IMR-90 (cell line): ENCODE data around the gene FGR. TPM values are rescaled to one million over a fixed set of nuclear protein-coding genes. Genes with fewer than 3 reads are reported as not detected.

Experiments
- ATAC-seq: fragments of 200-7000 bp; cut with Tn5 transposase; 2 replicates; pipeline ENCODE4 v1.9.1; 2020; ENCODE audit warnings: low read depth, mild to moderate bottlenecking, moderate library complexity
- BruUV-seq: library from RNA; stranded (reverse); fragments of 400-500 nt; replicated peaks from 2 replicates; lab custom pipeline; 2021; lab: Mats Ljungman, UMichigan
- CTCF ChIA-PET: fragments of 300-600 bp; formaldehyde crosslinking; extraction: SDS; loops from one replicate; lab custom pipeline; 2021; ENCODE audit warnings: antibody characterized with exemption; lab: Yijun Ruan, JAX
- POLR2A ChIA-PET: fragments of 300-600 bp; sonication (Branson Sonifier 250); formaldehyde crosslinking; loops from one replicate; lab custom pipeline; 2022; ENCODE audit warnings: antibody characterized with exemption; ENCODE audit not compliant: unreplicated experiment; lab: Charles Lee
- DNase-seq: peaks from one replicate; pipeline ENCODE4 v3.0.0; 2013
- H2AFZ ChIP-seq: replicated peaks from 2 replicates; pipeline ENCODE3; 2013; ENCODE audit warnings: low read length, mild to moderate bottlenecking; ENCODE audit not compliant: poor library complexity
- H2AK5ac ChIP-seq: 2 replicates; pipeline ENCODE4 v1.6.1; 2013; ENCODE audit warnings: low read depth, low read length, inconsistent platforms
- H2AK9ac ChIP-seq: replicated peaks from 2 replicates; pipeline ENCODE3; 2013; ENCODE audit warnings: mild to moderate bottlenecking, low read depth, low read length, moderate library complexity; ENCODE audit not compliant: poor library complexity
- H2BK120ac ChIP-seq: 2 replicates; pipeline ENCODE4 v1.6.1; 2013; ENCODE audit warnings: low read depth, low read length, inconsistent platforms
- H2BK15ac ChIP-seq: 3 replicates; pipeline ENCODE4 v1.6.1; 2013; ENCODE audit warnings: low read depth, low read length, inconsistent platforms
- H2BK20ac ChIP-seq: 2 replicates; pipeline ENCODE4 v1.6.1; 2013; ENCODE audit warnings: low read depth, mild to moderate bottlenecking, inconsistent platforms, low read length, moderate library complexity
- H2BK5ac ChIP-seq: 2 replicates; pipeline ENCODE4 v1.6.1; 2013; ENCODE audit warnings: mild to moderate bottlenecking, low read depth, low read length, inconsistent platforms; ENCODE audit not compliant: poor library complexity, severe bottlenecking
- H3K14ac ChIP-seq: replicated peaks from 2 replicates; pipeline ENCODE4 v1.6.1; 2013; ENCODE audit warnings: low read depth, low read length, inconsistent platforms
- H3K18ac ChIP-seq: 2 replicates; pipeline ENCODE4 v1.6.1; 2013; ENCODE audit warnings: low read depth, low read length, control low read depth
- H3K23ac ChIP-seq: 2 replicates; pipeline ENCODE4 v1.6.1; 2013; ENCODE audit warnings: low read depth, low read length, inconsistent platforms
- H3K27ac ChIP-seq: 2 replicates; pipeline ENCODE4 v1.5.1; 2013; ENCODE audit warnings: mild to moderate bottlenecking, control low read depth, low read length; ENCODE audit not compliant: insufficient read depth
- H3K27me3 ChIP-seq: 2 replicates; pipeline ENCODE4 v1.6.1; 2013; ENCODE audit warnings: low read length; ENCODE audit not compliant: control insufficient read depth, insufficient read depth
- H3K36me3 ChIP-seq: 2 replicates; pipeline ENCODE4 v1.6.1; 2013; ENCODE audit warnings: low read length, mixed read lengths; ENCODE audit not compliant: control insufficient read depth, insufficient read depth
- H3K4ac ChIP-seq: 2 replicates; pipeline ENCODE4 v1.6.1; 2013; ENCODE audit warnings: low read depth, low read length, inconsistent platforms
- H3K4me1 ChIP-seq: 2 replicates; pipeline ENCODE4 v1.6.1; 2013; ENCODE audit warnings: low read length, mixed read lengths; ENCODE audit not compliant: control insufficient read depth, insufficient read depth
- H3K4me2 ChIP-seq: 2 replicates; pipeline ENCODE4 v1.6.1; 2013; ENCODE audit warnings: low read depth, mild to moderate bottlenecking, control low read depth, low read length, moderate library complexity
- H3K4me3 ChIP-seq: 2 replicates; pipeline ENCODE4 v1.5.1; 2013; ENCODE audit warnings: low read depth, mild to moderate bottlenecking, control low read depth, low read length, moderate library complexity; ENCODE audit not compliant: insufficient read depth
- H3K56ac ChIP-seq: 2 replicates; pipeline ENCODE4 v1.6.1; 2013; ENCODE audit warnings: low read length, inconsistent platforms; ENCODE audit not compliant: insufficient read depth; ENCODE audit errors: extremely low read depth
- H3K79me1 ChIP-seq, 2 experiments: 2 replicates each; pipeline ENCODE4 v1.6.1; 2013; ENCODE audit warnings: low read length in 2 of 2, inconsistent platforms in 1 of 2, low read depth in 1 of 2
- H3K9ac ChIP-seq: 2 replicates; pipeline ENCODE4 v1.6.1; 2013; ENCODE audit warnings: low read depth, low read length, control low read depth
- H3K9me1 ChIP-seq: 2 replicates; pipeline ENCODE4 v1.6.1; 2013; ENCODE audit warnings: low read length, inconsistent platforms; ENCODE audit not compliant: insufficient read depth
- H3K9me3 ChIP-seq: 2 replicates; pipeline ENCODE4 v1.6.1; 2013; ENCODE audit warnings: low read length; ENCODE audit not compliant: control insufficient read depth, insufficient read depth
- H4K20me1 ChIP-seq: 2 replicates; pipeline ENCODE4 v1.6.1; 2013; ENCODE audit warnings: low read length, inconsistent platforms; ENCODE audit not compliant: insufficient read depth
- H4K5ac ChIP-seq: 2 replicates; pipeline ENCODE4 v1.6.1; 2013; ENCODE audit warnings: mild to moderate bottlenecking, low read depth, low read length, control low read depth
- H4K8ac ChIP-seq, 2 experiments: 2 replicates each; pipeline ENCODE4 v1.6.1; 2013; ENCODE audit warnings: low read depth in 2 of 2, low read length in 2 of 2, control low read depth in 1 of 2, inconsistent platforms in 1 of 2
- H4K91ac ChIP-seq: 2 replicates; pipeline ENCODE4 v1.6.1; 2013; ENCODE audit warnings: low read depth, low read length, inconsistent platforms; ENCODE audit not compliant: insufficient read depth
- BHLHE40 ChIP-seq: fragments of 150-350 bp; IDR thresholded peaks from 2 replicates; pipeline ENCODE4 v1.6.1; 2016; ENCODE audit warnings: mild to moderate bottlenecking, low read depth, low read length
- CEBPB ChIP-seq: IDR thresholded peaks from 2 replicates; pipeline ENCODE4 v1.6.1; 2012; ENCODE audit warnings: low read depth, low read length, improper control_type of control experiment
- CHD1 ChIP-seq: IDR thresholded peaks from 2 replicates; pipeline ENCODE4 v1.6.1; 2012; ENCODE audit warnings: low read depth, low read length, improper control_type of control experiment
- MAFK ChIP-seq: IDR thresholded peaks from 2 replicates; pipeline ENCODE4 v1.6.1; 2012; ENCODE audit warnings: low read depth, low read length, improper control_type of control experiment
- NFE2L2 ChIP-seq: fragments of 150-350 bp; IDR thresholded peaks from 2 replicates; pipeline ENCODE4 v1.6.1; 2016; ENCODE audit warnings: low read depth, mild to moderate bottlenecking, low read length
- RAD21 ChIP-seq: IDR thresholded peaks from 2 replicates; pipeline ENCODE4 v1.6.1; 2012; ENCODE audit warnings: low read length, improper control_type of control experiment
- RCOR1 ChIP-seq: IDR thresholded peaks from 2 replicates; pipeline ENCODE4 v1.6.1; 2012; ENCODE audit warnings: mild to moderate bottlenecking, low read length, improper control_type of control experiment; ENCODE audit not compliant: insufficient replicate concordance
- RFX5 ChIP-seq: IDR thresholded peaks from 2 replicates; pipeline ENCODE4 v1.8.0; 2012; ENCODE audit warnings: low read depth, mild to moderate bottlenecking, low read length, moderate library complexity
- SMC3 ChIP-seq: fragments of 150-350 bp; IDR thresholded peaks from 2 replicates; pipeline ENCODE4 v1.6.1; 2016; ENCODE audit warnings: low read depth, mild to moderate bottlenecking, antibody characterized with exemption, low read length, moderate library complexity
- WGBS, 2 experiments: methylation state at CpG; one replicate each; pipeline versions ENCODE4 v1.1.5 to v1.1.7; 2013; ENCODE audit warnings: missing lambda C conversion rate in 2 of 2; ENCODE audit not compliant: insufficient read length in 1 of 2; ENCODE audit errors: extremely low coverage in 2 of 2; 5-methylcytosine and 5-hydroxymethylcytosine counted together
- dilution Hi-C: fragments of 300-500 bp; cut with HindIII; formaldehyde crosslinking; loops from one replicate; pipeline ENCODE4 v1.14.3; 2018; ENCODE audit warnings: low sequenced_read_pairs; ENCODE audit not compliant: unreplicated experiment
- in situ Hi-C: fragments of 300-500 bp; cut with MboI; formaldehyde crosslinking; loops from 3 replicates; pipeline ENCODE4 v1.14.3; 2019; ENCODE audit warnings: low sequenced_read_pairs, inconsistent platforms, mixed read lengths
- intact Hi-C: fragments of 100-400 bp; cut with micrococcal nuclease; formaldehyde crosslinking; loops from 2 replicates; pipeline ENCODE4 v1.10.0; 2022
- polyA plus RNA-seq, 3 experiments: library from polyadenylated mRNA; depleted of rRNA; stranded (reverse); fragments of >200 nt; gene quantifications; 2 replicates each; pipeline ENCODE4 v1.2.3, GENCODE V29; 2012; ENCODE audit warnings: low replicate concordance in 1 of 3
- total RNA-seq: library from RNA; depleted of rRNA; stranded (reverse); fragments of >200 nt; gene quantifications from 2 replicates; pipeline ENCODE4 v1.2.3, GENCODE V29; 2012
- TF ChIP-seq, protein P1 (sequence below): fragments of 150-350 bp; IDR thresholded peaks from 2 replicates; pipeline ENCODE4 v1.6.1; 2017; ENCODE audit warnings: mild to moderate bottlenecking, antibody characterized with exemption, low read length, low read depth
- TF ChIP-seq, protein P2 (sequence below): fragments of 150-350 bp; IDR thresholded peaks from 2 replicates; pipeline ENCODE4 v1.6.1; 2016; ENCODE audit warnings: low read depth, mild to moderate bottlenecking, low read length, moderate library complexity, borderline replicate concordance

Gene FGR
- total and polyA plus RNA-seq, 2 of the 4 experiments (the other 2 are of a cell fraction), result not detected

DNA sequence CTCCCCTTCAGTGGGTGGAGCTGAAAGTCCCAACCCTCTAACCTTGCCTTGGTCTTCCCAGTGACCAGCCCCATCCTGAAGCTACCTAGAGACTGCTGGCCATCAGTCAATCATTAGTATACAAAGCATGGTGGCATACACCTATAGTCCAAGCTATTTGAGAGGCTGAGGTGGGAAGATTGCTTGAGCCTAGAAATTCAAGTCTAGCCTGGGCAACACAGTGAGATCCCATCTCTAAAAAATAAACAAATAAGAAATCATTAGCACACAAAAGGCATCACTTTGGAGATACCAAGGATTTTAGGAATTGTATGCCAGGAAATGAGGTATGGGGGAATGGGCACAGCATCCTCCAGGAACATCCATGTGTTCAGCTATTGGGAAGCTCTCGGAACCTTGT, 41.4 kb upstream of the FGR start:
- no peak overlapping the region for H4K8ac ChIP-seq
- no peak overlapping the region for H3K56ac ChIP-seq
- in situ Hi-C loops (loop anchor here (5.0 kb wide), 1 partner anchor 36 kb away; no protein-coding TSS in a partner anchor), dilution Hi-C loops (no loop called here), intact Hi-C loops (no loop called here)
- no peak overlapping the region for H2BK120ac ChIP-seq
- no peak overlapping the region for H2AK5ac ChIP-seq
- no peak overlapping the region for H3K23ac ChIP-seq
- ATAC-seq, result no peak
- H3K4me2 ChIP-seq, result no peak overlapping the region
- H3K18ac ChIP-seq, result no peak overlapping the region
- H2BK5ac ChIP-seq, result no peak overlapping the region
- CTCF ChIA-PET, result no interaction called here
- DNase-seq, result no peak
- H2BK15ac ChIP-seq, result no peak overlapping the region
- no peak overlapping the region for H3K9ac ChIP-seq
- H3K27ac ChIP-seq, result no peak overlapping the region
- H2BK20ac ChIP-seq, result no peak overlapping the region
- peaks cover 2% of the 10 kb centered on the region; the same call in 1 of the 2 replicates for H3K27me3 ChIP-seq
- no peak overlapping the region for H3K14ac ChIP-seq
- TF ChIP-seq NFE2L2 (no peak), RCOR1 (no peak), CEBPB (no peak), RAD21 (no peak), RFX5 (no peak), CHD1 (no peak), SMC3 (no peak), BHLHE40 (no peak), MAFK (no peak)
- TF ChIP-seq, protein P1, sequence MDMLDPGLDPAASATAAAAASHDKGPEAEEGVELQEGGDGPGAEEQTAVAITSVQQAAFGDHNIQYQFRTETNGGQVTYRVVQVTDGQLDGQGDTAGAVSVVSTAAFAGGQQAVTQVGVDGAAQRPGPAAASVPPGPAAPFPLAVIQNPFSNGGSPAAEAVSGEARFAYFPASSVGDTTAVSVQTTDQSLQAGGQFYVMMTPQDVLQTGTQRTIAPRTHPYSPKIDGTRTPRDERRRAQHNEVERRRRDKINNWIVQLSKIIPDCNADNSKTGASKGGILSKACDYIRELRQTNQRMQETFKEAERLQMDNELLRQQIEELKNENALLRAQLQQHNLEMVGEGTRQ, result no peak
- TF ChIP-seq, protein P2, sequence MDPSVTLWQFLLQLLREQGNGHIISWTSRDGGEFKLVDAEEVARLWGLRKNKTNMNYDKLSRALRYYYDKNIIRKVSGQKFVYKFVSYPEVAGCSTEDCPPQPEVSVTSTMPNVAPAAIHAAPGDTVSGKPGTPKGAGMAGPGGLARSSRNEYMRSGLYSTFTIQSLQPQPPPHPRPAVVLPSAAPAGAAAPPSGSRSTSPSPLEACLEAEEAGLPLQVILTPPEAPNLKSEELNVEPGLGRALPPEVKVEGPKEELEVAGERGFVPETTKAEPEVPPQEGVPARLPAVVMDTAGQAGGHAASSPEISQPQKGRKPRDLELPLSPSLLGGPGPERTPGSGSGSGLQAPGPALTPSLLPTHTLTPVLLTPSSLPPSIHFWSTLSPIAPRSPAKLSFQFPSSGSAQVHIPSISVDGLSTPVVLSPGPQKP, result no peak
- no peak overlapping the region for H2AFZ ChIP-seq
- no peaks in the 10 kb centered on the region for H4K20me1 ChIP-seq
- H3K9me3 ChIP-seq, result peaks cover 6% of the 10 kb centered on the region
- peaks cover 5% of the 10 kb centered on the region; the same call in 1 of the 2 replicates for H3K9me1 ChIP-seq
- no CpG with 5 or more reads among the region's 1 CpG for WGBS, 2 experiments
- H3K4me3 ChIP-seq, result no peak overlapping the region
- POLR2A ChIA-PET, result no interaction called here
- no peaks in the 10 kb centered on the region for H3K79me1 ChIP-seq
- no peak overlapping the region for H4K91ac ChIP-seq
- no peak overlapping the region for H4K5ac ChIP-seq
- H3K36me3 ChIP-seq, result no peaks in the 10 kb centered on the region
- H2AK9ac ChIP-seq, result no peak overlapping the region
- H3K4me1 ChIP-seq, result peaks cover 5% of the 10 kb centered on the region
- BruUV-seq, result no TSS peak
- no peak overlapping the region for H3K4ac ChIP-seq
